Heart right ventricle (tissue), 16 donors: Measurements from ENCODE around the gene GALNT7. TPM values are rescaled to one million over a fixed set of nuclear protein-coding genes. Genes with fewer than 3 reads are reported as not detected.

Experiments used
- ATAC-seq, 8 donors: fragments of 200-7000 bp; cut with Tn5 transposase; one replicate each; pipeline ENCODE4 v1.9.1; 2020; ENCODE audit warnings: mild to moderate bottlenecking in 8 of 8, moderate library complexity in 8 of 8, moderate number of reproducible peaks in 1 of 8
- DNase-seq, 2 donors: peaks; one replicate each; pipeline ENCODE4 v3.0.0-alpha.2; 2020
- H3K27ac ChIP-seq, 10 donors: fragments of 200-600 bp; sonication (generic) in 2 of 10; one replicate each; pipeline versions ENCODE4 v1.5.0 to v1.8.0; 2020 to 2022; ENCODE audit warnings: mild to moderate bottlenecking in 3 of 10
- H3K27me3 ChIP-seq, 7 donors: fragments of 200-600 bp; one replicate each; pipeline ENCODE4 v1.8.0; 2021 to 2022; ENCODE audit warnings: mild to moderate bottlenecking in 2 of 7
- H3K36me3 ChIP-seq, 9 donors: fragments of 200-600 bp; sonication (generic) in 1 of 9; one replicate each; pipeline versions ENCODE4 v1.5.0 to v1.8.0; 2020 to 2022; ENCODE audit warnings: mild to moderate bottlenecking in 2 of 9
- H3K4me1 ChIP-seq, 9 donors: fragments of 200-600 bp; sonication (generic) in 1 of 9; one replicate each; pipeline versions ENCODE4 v1.5.0 to v1.8.0; 2020 to 2022; ENCODE audit warnings: mild to moderate bottlenecking in 4 of 9
- H3K4me3 ChIP-seq, 10 donors: fragments of 200-600 bp; sonication (generic) in 2 of 10; one replicate each; pipeline versions ENCODE4 v1.5.0 to v1.8.0; 2020 to 2022; ENCODE audit warnings: mild to moderate bottlenecking in 7 of 10, moderate library complexity in 2 of 10
- H3K9me3 ChIP-seq, 11 donors: fragments of 200-600 bp in 10 of 11; sonication (generic) in 2 of 11; one replicate each; pipeline versions ENCODE4 v1.5.0 to v1.8.0; 2013 to 2022; ENCODE audit warnings: mild to moderate bottlenecking in 2 of 11, control low read depth in 1 of 11, moderate library complexity in 1 of 11
- WGBS, 2 donors: extraction: QIAGEN DNeasy Blood & Tissue Kit; methylation state at CpG; one replicate each; pipeline ENCODE4 v1.1.7; 2013; ENCODE audit warnings: inconsistent platforms in 1 of 2; 5-methylcytosine and 5-hydroxymethylcytosine counted together
- intact Hi-C, 10 donors: fragments of 100-400 bp; cut with DNase I; formaldehyde crosslinking; loops; one replicate each; pipeline versions ENCODE4 v1.11.1 to v1.14.2; 2022
- polyA plus RNA-seq, 2 donors: library from polyadenylated mRNA; stranded (reverse); fragments of 200-250 nt; gene quantifications; one replicate each; pipeline ENCODE4 v1.2.3, GENCODE V29; 2013
- total RNA-seq, 10 donors: library from RNA; stranded (reverse); fragmentation: NEBNext Ultra II Directional in 3 of 10; extraction: Animal tissue kit (Norgen Biotek cat#: 25700) in 3 of 10; gene quantifications; one replicate each; pipeline versions ENCODE4 v1.2.1 to v1.2.4, GENCODE V29; 2021 to 2023
- TF ChIP-seq, protein P1 (sequence below), 9 donors: fragments of 200-600 bp; sonication (generic) in 2 of 9; IDR thresholded peaks; one replicate each; pipeline versions ENCODE4 v1.5.0 to v1.8.0; 2021 to 2022; ENCODE audit warnings: antibody characterized with exemption in 9 of 9, mild to moderate bottlenecking in 5 of 9, moderate library complexity in 1 of 9
- donor health status: Arrhythmogenic right ventricular cardiomyopathy.
- donor health status: ischemic (EF 13 %, LVEDD 7.1; RV severe dilation, severe dysfunction).
- donor health status: healthy with polysubstance abuse.
- donor health status: DM: no; HTN: yes; CAD: no.
- donor health status: DM: no; HTN: no; CAD: no.
- donor health status: ischemic (EF 25% LVEDD 6.9; RV normal size, moderate dysfunction).
- donor health status: ischemic (EF 25% LVEDD 5.7; RV mildly dilated, moderate dysfunction).
- donor health status: healthy.
- donor health status: DM: yes; HTN: yes; CAD: no.
- donor health status: Ischemic cardiomyopathy.
- donor health status: ischemic (EF 35%, LVEDD 5.7; RV mildly dilated, moderate dysfunction).
- donor health status: nonischemic (EF 11% LVEDD 7.7; RV severe dilation, severe dysfunction).
- donor health status: DM: yes; HTN: yes; CAD: no.
- donor health status: PGD.
- donor health status: ischemic (EF 29% LVEDD 5.4; RV normal size, mild dysfunction).
- donor health status: nonischemic (EF 23%, LVEDD 6.1; RV moderate dilation, normal function).

Gene GALNT7
- total and polyA plus RNA-seq, 12 donors: 2.2 to 8.8 (median 5.3) TPM

DNA sequence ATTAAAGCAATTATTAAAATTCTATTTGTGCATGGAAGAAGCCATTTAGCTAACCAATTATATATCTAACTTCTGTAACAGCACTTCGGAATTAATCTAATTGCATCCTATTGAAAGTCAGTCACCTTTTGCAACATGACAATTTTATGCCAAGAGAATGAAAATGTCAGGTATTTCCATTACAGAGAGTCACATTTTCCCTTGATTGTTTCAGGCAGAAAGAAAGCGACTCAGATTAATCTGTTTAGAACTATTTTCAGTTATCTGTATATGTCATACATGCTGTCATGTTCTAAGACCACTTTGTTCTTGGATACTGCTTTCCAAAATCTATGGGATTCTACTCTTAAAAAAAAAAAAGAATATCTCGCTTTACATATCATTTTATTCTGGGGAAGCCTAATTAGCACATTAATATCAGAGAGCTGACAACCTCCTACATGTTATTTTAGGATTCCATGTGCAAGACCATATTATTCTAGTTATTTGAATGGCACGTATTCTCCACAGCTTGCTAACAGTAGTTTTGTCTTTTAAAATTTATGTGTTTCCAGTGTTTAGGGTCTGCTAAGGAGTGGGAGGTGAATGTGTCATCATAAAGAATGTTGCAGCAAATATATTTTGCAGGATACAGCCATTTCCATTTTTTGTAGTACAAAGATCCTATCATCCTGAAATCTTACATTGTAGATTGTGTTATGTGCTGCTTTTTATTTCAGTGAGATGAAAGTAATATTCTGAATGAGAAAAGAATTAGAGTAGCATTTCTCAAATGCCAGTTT lies 31.7 kb downstream of the GALNT7 start:
- intact Hi-C loops: no loop called here
- H3K27me3 ChIP-seq: no peaks in the 10 kb centered on the region
- no peak for ATAC-seq
- no peak for DNase-seq
- H3K4me3 ChIP-seq: no peak overlapping the region
- H3K4me1 ChIP-seq: peaks cover 0 to 4% (median 0%) of the 10 kb centered on the region in 9 donors
- WGBS, 2 donors: 89 to 90% methylated on average over 4 of the region's 4 CpGs
- H3K27ac ChIP-seq: no peak overlapping the region
- TF ChIP-seq, protein P1, sequence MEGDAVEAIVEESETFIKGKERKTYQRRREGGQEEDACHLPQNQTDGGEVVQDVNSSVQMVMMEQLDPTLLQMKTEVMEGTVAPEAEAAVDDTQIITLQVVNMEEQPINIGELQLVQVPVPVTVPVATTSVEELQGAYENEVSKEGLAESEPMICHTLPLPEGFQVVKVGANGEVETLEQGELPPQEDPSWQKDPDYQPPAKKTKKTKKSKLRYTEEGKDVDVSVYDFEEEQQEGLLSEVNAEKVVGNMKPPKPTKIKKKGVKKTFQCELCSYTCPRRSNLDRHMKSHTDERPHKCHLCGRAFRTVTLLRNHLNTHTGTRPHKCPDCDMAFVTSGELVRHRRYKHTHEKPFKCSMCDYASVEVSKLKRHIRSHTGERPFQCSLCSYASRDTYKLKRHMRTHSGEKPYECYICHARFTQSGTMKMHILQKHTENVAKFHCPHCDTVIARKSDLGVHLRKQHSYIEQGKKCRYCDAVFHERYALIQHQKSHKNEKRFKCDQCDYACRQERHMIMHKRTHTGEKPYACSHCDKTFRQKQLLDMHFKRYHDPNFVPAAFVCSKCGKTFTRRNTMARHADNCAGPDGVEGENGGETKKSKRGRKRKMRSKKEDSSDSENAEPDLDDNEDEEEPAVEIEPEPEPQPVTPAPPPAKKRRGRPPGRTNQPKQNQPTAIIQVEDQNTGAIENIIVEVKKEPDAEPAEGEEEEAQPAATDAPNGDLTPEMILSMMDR (IDR thresholded peaks at IDR 0.05): no peak
- no peaks in the 10 kb centered on the region for H3K36me3 ChIP-seq
- H3K9me3 ChIP-seq: peaks cover 0 to 21% (median 7%) of the 10 kb centered on the region in 11 donors

DNA sequence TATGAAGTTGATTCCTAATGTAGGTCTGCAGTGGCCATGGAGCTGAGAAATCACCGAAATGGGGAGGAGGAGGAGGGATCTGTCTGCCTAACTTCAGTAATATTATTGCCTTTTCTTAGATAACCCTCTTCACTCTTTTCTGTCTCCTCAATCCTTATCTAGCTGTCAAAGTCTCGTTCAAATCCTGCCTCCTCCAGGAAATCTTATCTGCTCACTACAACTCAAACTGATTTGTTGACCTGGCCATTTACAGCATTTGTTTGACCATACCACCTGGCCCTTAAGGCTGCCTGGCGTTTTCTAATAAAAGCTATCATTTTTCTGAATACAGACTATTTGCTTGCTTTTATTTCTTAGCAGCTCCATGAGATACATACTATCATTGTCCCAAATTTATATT lies 33.8 kb downstream of the GALNT7 start:
- Histone ChIP-seq H3K36me3 (no peaks in the 10 kb centered on the region), H3K27me3 (no peaks in the 10 kb centered on the region), H3K9me3 (peaks cover 0 to 21% (median 7%) of the 10 kb centered on the region in 11 donors), H3K4me1 (no peaks in the 10 kb centered on the region), H3K27ac (no peak overlapping the region), H3K4me3 (no peak overlapping the region)
- TF ChIP-seq, protein P1 (IDR thresholded peaks at IDR 0.05): no peak
- no peak for DNase-seq
- ATAC-seq: no peak
- 79 to 80% methylated on average over 3 of the region's 3 CpGs for WGBS, 2 donors
- intact Hi-C loops: no loop called here

DNA sequence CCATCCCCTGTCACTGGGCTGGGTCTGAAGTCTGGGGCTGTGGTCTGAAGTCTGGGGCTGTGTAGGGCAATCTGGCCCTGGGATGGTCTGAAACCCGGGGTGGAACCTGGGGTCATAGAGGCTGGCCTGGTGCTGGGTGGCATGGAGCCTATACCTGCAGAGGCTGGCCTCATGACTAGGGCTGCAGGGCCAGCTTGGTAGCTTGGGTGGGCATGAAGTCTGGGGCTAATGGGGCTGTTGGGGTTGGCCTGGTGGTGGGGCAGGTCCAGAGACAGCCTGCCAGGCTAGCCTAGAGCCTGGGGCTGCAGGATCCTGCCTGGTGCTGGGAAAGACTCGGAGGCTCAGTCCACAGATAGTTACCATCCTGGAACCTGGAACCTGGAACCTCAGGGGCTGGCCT lies 37.0 kb downstream of the GALNT7 start:
- DNase-seq (no peak), ATAC-seq (no peak)
- 98 to 100% methylated on average over 2 of the region's 2 CpGs for WGBS, 2 donors
- H3K4me3 ChIP-seq: no peak overlapping the region
- H3K27me3 ChIP-seq: no peaks in the 10 kb centered on the region
- TF ChIP-seq, protein P1 (IDR thresholded peaks at IDR 0.05): no peak
- H3K36me3 ChIP-seq: no peaks in the 10 kb centered on the region
- H3K9me3 ChIP-seq: peaks cover 0 to 21% (median 7%) of the 10 kb centered on the region in 11 donors
- intact Hi-C loops: no loop called here
- no peak overlapping the region for H3K27ac ChIP-seq
- H3K4me1 ChIP-seq: peaks cover 0 to 7% (median 0%) of the 10 kb centered on the region in 9 donors

DNA sequence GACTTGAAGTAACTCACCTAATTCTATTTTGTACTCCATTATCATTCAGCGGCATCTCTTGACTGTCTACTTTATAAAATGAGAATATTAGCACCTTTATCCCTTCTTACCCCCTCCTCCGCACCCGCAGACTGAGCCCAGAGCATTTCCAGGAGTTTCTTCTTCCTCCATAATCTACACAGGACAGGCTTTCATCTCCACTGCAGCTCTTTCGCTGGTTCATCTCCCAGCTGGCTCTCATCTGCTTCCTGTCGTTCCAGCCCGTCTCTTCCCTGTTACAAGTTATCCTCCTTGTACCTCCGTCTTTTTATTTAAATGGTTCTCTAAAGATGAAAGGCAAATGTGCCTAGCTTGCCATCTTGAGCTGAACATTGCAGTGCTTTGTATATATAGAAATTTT lies 39.8 kb downstream of the GALNT7 start:
- WGBS, 2 donors: 90 to 93% methylated on average over 7 of the region's 7 CpGs
- Histone ChIP-seq H3K36me3 (no peaks in the 10 kb centered on the region), H3K9me3 (peaks cover 0 to 16% (median 7%) of the 10 kb centered on the region in 11 donors), H3K27ac (no peak overlapping the region), H3K27me3 (no peaks in the 10 kb centered on the region), H3K4me3 (no peak overlapping the region), H3K4me1 (peaks cover 0 to 10% (median 5%) of the 10 kb centered on the region in 9 donors)
- TF ChIP-seq, protein P1 (IDR thresholded peaks at IDR 0.05): no peak
- intact Hi-C loops: no loop called here
- DNase-seq (no peak), ATAC-seq (no peak)
